ENCODE results near the gene AP2A1.

GRCh38 chr19:49811328-49811727 is 44.5 kb downstream of the AP2A1 start:
- TF ChIP-seq CTCF (IDR thresholded peaks at IDR 0.05 in 4 of 5, conservative IDR thresholded peaks at IDR 0.05 in 1 of 5) (no peak), POLR2A (IDR thresholded peaks at IDR 0.05) (no peak)
